RWPE2 (cell line): Measurements from ENCODE around the gene RCN2.

ENCODE experiments used
- ATAC-seq: fragments of 200-7000 bp; cut with Tn5 transposase; 3 replicates; pipeline ENCODE4 v1.9.1; 2021; ENCODE audit warnings: low read depth
- DNase-seq: peaks from one replicate; pipeline ENCODE4 v3.0.0-alpha.2; 2020; ENCODE audit warnings: low spot score
- H3K27ac ChIP-seq: fragments of 450-650 bp; 2 replicates; pipeline ENCODE4 v1.5.1; 2017; ENCODE audit warnings: mild to moderate bottlenecking; ENCODE audit not compliant: poor library complexity, severe bottlenecking
- H3K27me3 ChIP-seq: fragments of 250-450 bp; sonication (Bioruptor Pico); 2 replicates; pipeline ENCODE4 v1.5.1; 2021; ENCODE audit warnings: mild to moderate bottlenecking, moderate library complexity; ENCODE audit not compliant: insufficient read depth, poor library complexity, severe bottlenecking
- H3K36me3 ChIP-seq: fragments of 250-450 bp; sonication (Bioruptor Pico); 2 replicates; pipeline ENCODE4 v1.5.1; 2020; ENCODE audit warnings: low read depth, mild to moderate bottlenecking, moderate library complexity
- H3K4me1 ChIP-seq: fragments of 250-450 bp; sonication (Bioruptor Pico); 2 replicates; pipeline ENCODE4 v1.5.1; 2021; ENCODE audit warnings: mild to moderate bottlenecking, moderate library complexity; ENCODE audit not compliant: insufficient read depth, poor library complexity, severe bottlenecking
- H3K4me3 ChIP-seq: fragments of 250-450 bp; sonication (Bioruptor Pico); 2 replicates; pipeline ENCODE4 v1.5.1; 2021; ENCODE audit warnings: mild to moderate bottlenecking, moderate library complexity; ENCODE audit not compliant: severe bottlenecking
- H3K9me3 ChIP-seq: fragments of 250-450 bp; sonication (Bioruptor Pico); 2 replicates; pipeline ENCODE4 v1.5.1; 2021; ENCODE audit warnings: mild to moderate bottlenecking, moderate library complexity; ENCODE audit not compliant: severe bottlenecking
- CTCF ChIP-seq: fragments of 450-650 bp; IDR thresholded peaks from one replicate; pipeline ENCODE4 v1.5.1; 2017; ENCODE audit warnings: mild to moderate bottlenecking, moderate library complexity; ENCODE audit not compliant: poor library complexity, severe bottlenecking

Gene RCN2

GRCh38 chr15:76928201-76928600 lies 3.3 kb upstream of the RCN2 start:
- Histone ChIP-seq H3K27ac (no peak overlapping the region), H3K4me3 (no peak overlapping the region), H3K9me3 (no peaks in the 10 kb centered on the region), H3K36me3 (peaks cover 9% of the 10 kb centered on the region), H3K4me1 (peaks cover 11% of the 10 kb centered on the region), H3K27me3 (no peaks in the 10 kb centered on the region)
- DNase-seq = no peak
- no peak for ATAC-seq
- TF ChIP-seq CTCF = no peak

- no peak for ATAC-seq
These were observed 2.4 kb upstream of the RCN2 start for GRCh38 chr15:76929011-76929760.

GRCh38 chr15:76930831-76931396 lies 635 bp upstream of the RCN2 start:
- no peak for ATAC-seq
- H3K27ac ChIP-seq = no peak overlapping the region
- peaks cover 11% of the 10 kb centered on the region for H3K4me1 ChIP-seq
- no peak for TF ChIP-seq CTCF
- no peak for DNase-seq
- no peaks in the 10 kb centered on the region for H3K27me3 ChIP-seq
- peaks cover 36% of the 10 kb centered on the region for H3K36me3 ChIP-seq
- H3K9me3 ChIP-seq = no peaks in the 10 kb centered on the region
- peak overlapping the region; percentile 78 for H3K4me3 ChIP-seq

More at GRCh38 chr15:76929011-76929760, 2.4 kb upstream of the RCN2 start:
- no peak for DNase-seq
- peaks cover 11% of the 10 kb centered on the region for H3K4me1 ChIP-seq
- H3K36me3 ChIP-seq = peaks cover 19% of the 10 kb centered on the region
- no peak overlapping the region for H3K27ac ChIP-seq
- TF ChIP-seq CTCF = no peak
- H3K4me3 ChIP-seq = no peak overlapping the region
- H3K9me3 ChIP-seq = no peaks in the 10 kb centered on the region
- H3K27me3 ChIP-seq = no peaks in the 10 kb centered on the region

- ATAC-seq = no peak
- peak overlapping the region; percentile 78 for H3K4me3 ChIP-seq
- peaks cover 11% of the 10 kb centered on the region for H3K4me1 ChIP-seq
- H3K27ac ChIP-seq = peak overlapping the region; percentile 15
- DNase-seq = no peak
- TF ChIP-seq CTCF = no peak
- H3K27me3 ChIP-seq = no peaks in the 10 kb centered on the region
- H3K9me3 ChIP-seq = no peaks in the 10 kb centered on the region
- H3K36me3 ChIP-seq = peaks cover 50% of the 10 kb centered on the region
These were observed 802 bp downstream of the RCN2 start for GRCh38 chr15:76932135-76932966.
